ENCODE measurements around the gene FUCA1.
"Not testable (repeated sequence)": the region's sequence is repeated elsewhere in the genome, so short reads cannot be mapped to it uniquely, and the experiment has no call there.

The FUCA1 gene

DNA sequence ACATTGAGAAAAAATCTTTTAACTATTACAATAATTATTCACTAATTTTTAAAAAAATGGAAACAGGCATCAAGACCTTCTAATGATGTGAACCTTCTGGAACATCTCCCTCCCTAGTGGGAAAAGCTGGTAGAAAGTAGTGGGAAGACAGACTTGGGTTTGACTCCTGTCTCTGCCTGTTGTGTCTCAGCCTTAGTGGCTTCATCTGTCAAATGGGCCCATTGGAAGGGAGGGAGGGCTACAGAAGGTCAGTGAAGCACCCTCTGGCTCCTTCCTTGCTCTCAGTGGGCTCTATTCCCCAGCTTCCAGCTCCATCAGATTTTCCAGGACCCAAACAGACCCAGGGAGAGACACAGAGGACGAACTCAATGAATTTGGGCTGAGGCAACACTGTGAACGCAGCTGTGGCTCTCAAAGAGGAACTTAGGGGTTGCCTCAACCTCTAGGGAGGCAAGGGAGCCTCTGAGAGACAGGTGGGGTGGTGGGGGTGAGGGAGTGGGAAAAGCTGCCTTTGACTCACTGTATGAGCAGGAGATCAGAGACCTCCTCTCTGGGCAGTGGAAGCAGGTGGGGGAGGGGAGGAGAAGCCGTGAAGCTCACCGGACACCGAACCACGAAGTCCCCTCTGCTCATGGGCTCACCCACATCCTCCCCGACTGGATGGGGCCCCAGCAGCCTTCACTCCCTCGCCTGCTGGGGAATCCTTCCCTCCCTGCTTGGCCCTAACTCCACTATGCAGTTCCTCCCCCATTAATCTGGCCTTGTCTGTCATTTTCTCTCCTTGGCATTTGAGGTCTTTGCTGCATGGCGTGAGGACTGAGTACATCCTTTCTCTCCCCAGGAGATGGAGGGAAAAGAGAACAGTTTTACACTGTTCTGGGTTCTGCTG, 40.6 kb upstream of the FUCA1 start:
- Histone ChIP-seq H3K9me3 (ENCODE audit: control insufficient read depth in 2 of 2, low read length in 2 of 2) (no peaks in the 10 kb centered on the region), H3K36me3 (ENCODE audit: control insufficient read depth in 2 of 2, insufficient read depth in 2 of 2, low read length in 2 of 2) (no peaks in the 10 kb centered on the region), H3K27me3 (ENCODE audit: control insufficient read depth in 2 of 2, insufficient read depth in 2 of 2, low read length in 2 of 2) (peaks cover 0 to 14% of the 10 kb centered on the region in 2 donors), H3K27ac (ENCODE audit: low read depth in 2 of 2, low read length in 2 of 2) (peak overlapping the region in 1 of 2 donors; percentile 57), H3K4me3 (ENCODE audit: low read length in 2 of 2) (no peak overlapping the region), H3K4me1 (ENCODE audit: control insufficient read depth in 2 of 2, insufficient read depth in 2 of 2, low read length in 2 of 2) (peaks cover 2 to 6% of the 10 kb centered on the region in 2 donors), H3K9ac (ENCODE audit: low read depth in 1 of 2, low read length in 2 of 2) (no peak overlapping the region)

DNA sequence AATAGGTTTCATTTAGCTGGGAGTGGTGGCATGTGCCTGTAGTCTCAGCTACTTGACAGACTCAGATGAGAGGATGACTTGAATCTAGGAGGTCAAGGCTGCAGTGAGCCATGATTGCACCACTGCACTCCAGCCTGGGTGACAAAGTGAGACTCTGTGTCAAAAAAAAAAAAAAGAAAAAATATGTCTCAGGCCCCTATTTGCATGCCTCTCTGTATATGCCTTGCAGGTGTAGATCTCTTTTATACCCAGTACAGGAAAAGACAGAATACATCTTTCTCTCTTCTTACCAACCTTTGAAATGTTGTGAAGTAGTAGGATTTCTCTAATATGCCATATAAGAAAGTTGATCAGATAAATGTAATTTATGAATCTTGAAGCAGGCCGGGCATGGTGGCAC, 38.6 kb upstream of the FUCA1 start:
- Histone ChIP-seq H3K4me1 (ENCODE audit: control insufficient read depth in 2 of 2, insufficient read depth in 2 of 2, low read length in 2 of 2) (peaks cover 4% of the 10 kb centered on the region in 2 donors), H3K27me3 (ENCODE audit: control insufficient read depth in 2 of 2, insufficient read depth in 2 of 2, low read length in 2 of 2) (peaks cover 0 to 17% of the 10 kb centered on the region in 2 donors)

DNA sequence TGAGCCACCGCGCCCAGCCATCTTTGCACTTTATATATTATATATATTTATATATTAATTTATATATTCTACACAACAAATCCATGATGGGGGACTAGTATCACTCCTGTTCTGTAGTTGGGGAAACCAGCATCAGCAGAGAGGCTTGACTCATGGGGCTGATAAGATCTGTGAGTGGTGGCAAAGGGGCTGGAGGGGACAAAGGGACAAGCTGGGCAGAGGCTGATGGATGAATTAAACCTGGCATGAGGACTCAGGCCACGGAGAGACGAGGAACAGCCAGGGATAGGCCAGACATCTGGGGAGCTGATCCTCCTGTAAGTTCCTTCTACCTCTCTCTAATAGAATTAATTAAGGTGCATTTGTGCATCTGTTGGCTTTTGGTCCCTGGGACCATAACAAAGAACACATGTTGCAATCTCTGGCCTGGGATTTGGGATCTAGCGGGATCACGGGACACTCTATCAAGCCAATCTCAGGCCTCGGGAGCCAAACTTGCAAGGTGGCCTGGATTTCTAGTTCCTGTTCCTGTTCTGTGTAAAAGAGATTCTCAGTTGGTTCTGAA, 37.5 kb upstream of the FUCA1 start:
- no peak overlapping the region for H3K27ac ChIP-seq (ENCODE audit: low read depth in 2 of 2, low read length in 2 of 2)
- H3K9me3 ChIP-seq (ENCODE audit: control insufficient read depth in 2 of 2, low read length in 2 of 2) = no peaks in the 10 kb centered on the region
- no peak overlapping the region for H3K4me3 ChIP-seq (ENCODE audit: low read length in 2 of 2)
- peaks cover 0 to 20% of the 10 kb centered on the region in 2 donors for H3K27me3 ChIP-seq (ENCODE audit: control insufficient read depth in 2 of 2, insufficient read depth in 2 of 2, low read length in 2 of 2)
- H3K9ac ChIP-seq (ENCODE audit: low read depth in 1 of 2, low read length in 2 of 2) = no peak overlapping the region
- no peaks in the 10 kb centered on the region for H3K36me3 ChIP-seq (ENCODE audit: control insufficient read depth in 2 of 2, insufficient read depth in 2 of 2, low read length in 2 of 2)
- peaks cover 4% of the 10 kb centered on the region in 2 donors for H3K4me1 ChIP-seq (ENCODE audit: control insufficient read depth in 2 of 2, insufficient read depth in 2 of 2, low read length in 2 of 2)

More for the DNA sequence above, 38.6 kb upstream of the FUCA1 start:
- Histone ChIP-seq H3K4me3 (ENCODE audit: low read length in 2 of 2) (no peak overlapping the region), H3K9ac (ENCODE audit: low read depth in 1 of 2, low read length in 2 of 2) (no peak overlapping the region), H3K27ac (ENCODE audit: low read depth in 2 of 2, low read length in 2 of 2) (no peak overlapping the region), H3K9me3 (ENCODE audit: control insufficient read depth in 2 of 2, low read length in 2 of 2) (no peaks in the 10 kb centered on the region), H3K36me3 (ENCODE audit: control insufficient read depth in 2 of 2, insufficient read depth in 2 of 2, low read length in 2 of 2) (no peaks in the 10 kb centered on the region)

DNA sequence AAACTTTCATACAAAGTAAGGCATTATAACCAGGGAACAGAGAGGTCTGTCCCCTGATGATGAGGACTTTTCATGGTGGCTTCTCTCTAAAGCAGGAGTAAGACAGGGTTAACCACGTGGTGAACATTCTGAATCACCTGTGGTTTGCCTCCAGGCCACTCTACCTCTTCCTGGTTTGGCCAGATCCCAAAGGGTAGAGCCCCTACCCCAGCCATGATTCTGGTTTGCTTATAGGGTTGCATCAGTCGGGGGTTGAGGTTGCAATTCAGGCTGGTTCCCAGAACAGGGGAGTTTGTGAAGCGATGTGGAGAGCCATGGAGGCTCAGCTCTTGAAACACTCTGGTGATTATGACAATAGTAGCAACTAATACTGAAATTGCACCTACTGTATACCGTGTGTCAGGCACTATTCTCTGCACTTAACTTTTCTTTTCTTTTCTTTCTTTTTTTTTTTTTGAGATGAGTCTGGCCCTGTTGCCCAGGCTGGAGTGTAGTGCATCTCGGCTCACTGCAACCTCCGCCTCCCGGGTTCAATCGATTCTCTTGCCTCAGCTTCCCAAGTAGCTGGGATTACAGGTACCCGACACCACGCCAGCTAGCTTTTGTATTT, 36.8 kb upstream of the FUCA1 start:
- H3K27ac ChIP-seq (ENCODE audit: low read depth in 2 of 2, low read length in 2 of 2) = no peak overlapping the region
- H3K36me3 ChIP-seq (ENCODE audit: control insufficient read depth in 2 of 2, insufficient read depth in 2 of 2, low read length in 2 of 2) = no peaks in the 10 kb centered on the region
- H3K9me3 ChIP-seq (ENCODE audit: control insufficient read depth in 2 of 2, low read length in 2 of 2) = no peaks in the 10 kb centered on the region
- H3K27me3 ChIP-seq (ENCODE audit: control insufficient read depth in 2 of 2, insufficient read depth in 2 of 2, low read length in 2 of 2) = peaks cover 0 to 20% of the 10 kb centered on the region in 2 donors
- peaks cover 4% of the 10 kb centered on the region in 2 donors for H3K4me1 ChIP-seq (ENCODE audit: control insufficient read depth in 2 of 2, insufficient read depth in 2 of 2, low read length in 2 of 2)
- no peak overlapping the region for H3K9ac ChIP-seq (ENCODE audit: low read depth in 1 of 2, low read length in 2 of 2)
- H3K4me3 ChIP-seq (ENCODE audit: low read length in 2 of 2) = no peak overlapping the region

GRCh38 chr1:23903754-23904153, 35.7 kb upstream of the FUCA1 start:
- no peaks in the 10 kb centered on the region for H3K36me3 ChIP-seq (ENCODE audit: control insufficient read depth in 2 of 2, insufficient read depth in 2 of 2, low read length in 2 of 2)
- H3K9ac ChIP-seq (ENCODE audit: low read depth in 1 of 2, low read length in 2 of 2) = no peak overlapping the region
- H3K4me3 ChIP-seq (ENCODE audit: low read length in 2 of 2) = no peak overlapping the region
- no peaks in the 10 kb centered on the region for H3K9me3 ChIP-seq (ENCODE audit: control insufficient read depth in 2 of 2, low read length in 2 of 2)
- peaks cover 0 to 20% of the 10 kb centered on the region in 2 donors for H3K27me3 ChIP-seq (ENCODE audit: control insufficient read depth in 2 of 2, insufficient read depth in 2 of 2, low read length in 2 of 2)
- H3K4me1 ChIP-seq (ENCODE audit: control insufficient read depth in 2 of 2, insufficient read depth in 2 of 2, low read length in 2 of 2) = peaks cover 4% of the 10 kb centered on the region in 2 donors
- H3K27ac ChIP-seq (ENCODE audit: low read depth in 2 of 2, low read length in 2 of 2) = no peak overlapping the region

- Histone ChIP-seq H3K4me1 (ENCODE audit: control insufficient read depth in 2 of 2, insufficient read depth in 2 of 2, low read length in 2 of 2) (peaks cover 2 to 4% of the 10 kb centered on the region in 2 donors), H3K9ac (ENCODE audit: low read depth in 1 of 2, low read length in 2 of 2) (no peak overlapping the region), H3K27me3 (ENCODE audit: control insufficient read depth in 2 of 2, insufficient read depth in 2 of 2, low read length in 2 of 2) (peaks cover 0 to 20% of the 10 kb centered on the region in 2 donors)
These were observed 34.5 kb upstream of the FUCA1 start for GRCh38 chr1:23902321-23903278.

DNA sequence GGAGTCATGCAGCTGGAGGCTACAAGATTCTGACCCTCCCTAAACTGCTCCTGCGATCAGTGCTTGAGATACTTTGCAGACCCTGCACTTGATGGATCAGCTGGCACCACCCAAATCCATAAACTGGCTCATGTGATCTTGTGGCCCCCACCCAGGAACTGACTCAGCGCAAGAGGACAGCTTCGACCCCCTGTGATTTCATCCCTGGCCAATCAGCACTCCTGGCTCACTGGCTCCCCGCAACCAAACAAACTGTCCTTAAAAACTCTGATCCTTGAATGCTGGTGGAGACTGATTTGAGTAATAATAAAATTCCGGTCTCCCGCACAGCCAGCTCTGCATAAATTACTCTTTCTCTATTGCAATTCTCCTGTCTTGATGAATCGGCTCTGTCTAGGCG, 31.9 kb upstream of the FUCA1 start:
- not testable (repeated sequence) for H3K27ac ChIP-seq (ENCODE audit: low read depth in 2 of 2, low read length in 2 of 2); H3K4me3 ChIP-seq (ENCODE audit: low read length in 2 of 2); H3K9ac ChIP-seq (ENCODE audit: low read depth in 1 of 2, low read length in 2 of 2); H3K36me3 ChIP-seq (ENCODE audit: control insufficient read depth in 2 of 2, insufficient read depth in 2 of 2, low read length in 2 of 2); H3K9me3 ChIP-seq (ENCODE audit: control insufficient read depth in 2 of 2, low read length in 2 of 2); H3K4me1 ChIP-seq (ENCODE audit: control insufficient read depth in 2 of 2, insufficient read depth in 2 of 2, low read length in 2 of 2)
- H3K27me3 ChIP-seq (ENCODE audit: control insufficient read depth in 2 of 2, insufficient read depth in 2 of 2, low read length in 2 of 2) = peaks cover 0 to 17% of the 10 kb centered on the region in 2 donors

More at GRCh38 chr1:23902321-23903278, 34.5 kb upstream of the FUCA1 start:
- H3K36me3 ChIP-seq (ENCODE audit: control insufficient read depth in 2 of 2, insufficient read depth in 2 of 2, low read length in 2 of 2) = no peaks in the 10 kb centered on the region
- H3K9me3 ChIP-seq (ENCODE audit: control insufficient read depth in 2 of 2, low read length in 2 of 2) = no peaks in the 10 kb centered on the region
- no peak overlapping the region for H3K27ac ChIP-seq (ENCODE audit: low read depth in 2 of 2, low read length in 2 of 2)
- H3K4me3 ChIP-seq (ENCODE audit: low read length in 2 of 2) = no peak overlapping the region

DNA sequence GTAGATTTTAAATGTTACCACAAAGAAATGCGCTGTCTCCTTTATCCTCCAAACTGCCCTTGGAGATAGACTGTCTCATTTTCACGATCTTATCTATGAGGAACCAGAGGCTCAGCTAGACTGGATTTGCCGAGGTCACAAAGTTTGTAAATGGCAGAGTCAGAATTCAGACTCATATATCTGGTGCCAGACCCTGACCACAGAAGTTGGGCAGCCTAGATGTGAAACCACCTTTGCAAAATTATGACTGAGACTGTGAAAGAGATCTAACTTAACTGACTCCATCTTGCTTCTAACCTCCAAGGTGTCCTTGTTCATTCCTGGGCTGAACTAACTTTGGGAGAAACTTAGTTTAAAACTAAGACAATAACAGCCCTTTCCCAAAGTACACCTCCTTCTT, 31.0 kb upstream of the FUCA1 start:
- Histone ChIP-seq H3K9me3 (ENCODE audit: control insufficient read depth in 2 of 2, low read length in 2 of 2) (no peaks in the 10 kb centered on the region), H3K4me1 (ENCODE audit: control insufficient read depth in 2 of 2, insufficient read depth in 2 of 2, low read length in 2 of 2) (peaks cover 2 to 4% of the 10 kb centered on the region in 2 donors), H3K27me3 (ENCODE audit: control insufficient read depth in 2 of 2, insufficient read depth in 2 of 2, low read length in 2 of 2) (peaks cover 0 to 9% of the 10 kb centered on the region in 2 donors), H3K27ac (ENCODE audit: low read depth in 2 of 2, low read length in 2 of 2) (no peak overlapping the region), H3K4me3 (ENCODE audit: low read length in 2 of 2) (no peak overlapping the region), H3K9ac (ENCODE audit: low read depth in 1 of 2, low read length in 2 of 2) (no peak overlapping the region), H3K36me3 (ENCODE audit: control insufficient read depth in 2 of 2, insufficient read depth in 2 of 2, low read length in 2 of 2) (no peaks in the 10 kb centered on the region)

DNA sequence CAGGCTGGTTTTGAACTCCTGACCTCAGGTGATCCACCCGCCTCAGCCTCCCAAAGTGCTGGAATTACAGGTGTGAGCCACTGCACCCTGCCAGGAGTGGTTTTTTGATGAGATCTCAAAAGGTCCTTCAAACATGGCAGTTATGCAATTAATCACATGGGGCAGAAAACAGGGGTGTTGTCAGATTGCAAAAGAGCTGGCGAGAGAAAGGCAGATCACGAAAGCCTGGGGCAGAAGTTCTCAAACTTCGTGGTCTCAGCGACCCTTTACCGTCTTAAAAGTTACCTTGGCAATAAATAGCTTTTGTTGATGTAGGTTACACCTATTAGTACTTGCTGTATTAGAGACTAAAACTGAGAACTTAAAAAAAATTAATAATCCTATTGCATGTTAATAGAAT, 29.0 kb upstream of the FUCA1 start:
- Histone ChIP-seq H3K9me3 (ENCODE audit: control insufficient read depth in 2 of 2, low read length in 2 of 2) (no peaks in the 10 kb centered on the region), H3K27ac (ENCODE audit: low read depth in 2 of 2, low read length in 2 of 2) (peak overlapping the region in 1 of 2 donors; percentile 23), H3K4me3 (ENCODE audit: low read length in 2 of 2) (no peak overlapping the region), H3K4me1 (ENCODE audit: control insufficient read depth in 2 of 2, insufficient read depth in 2 of 2, low read length in 2 of 2) (no peaks in the 10 kb centered on the region), H3K9ac (ENCODE audit: low read depth in 1 of 2, low read length in 2 of 2) (no peak overlapping the region), H3K27me3 (ENCODE audit: control insufficient read depth in 2 of 2, insufficient read depth in 2 of 2, low read length in 2 of 2) (peaks cover 0 to 3% of the 10 kb centered on the region in 2 donors), H3K36me3 (ENCODE audit: control insufficient read depth in 2 of 2, insufficient read depth in 2 of 2, low read length in 2 of 2) (no peaks in the 10 kb centered on the region)

Measured in mucosa of rectum (tissue), 2 donors.